ENCODE measurements around the gene BORA.

DNA sequence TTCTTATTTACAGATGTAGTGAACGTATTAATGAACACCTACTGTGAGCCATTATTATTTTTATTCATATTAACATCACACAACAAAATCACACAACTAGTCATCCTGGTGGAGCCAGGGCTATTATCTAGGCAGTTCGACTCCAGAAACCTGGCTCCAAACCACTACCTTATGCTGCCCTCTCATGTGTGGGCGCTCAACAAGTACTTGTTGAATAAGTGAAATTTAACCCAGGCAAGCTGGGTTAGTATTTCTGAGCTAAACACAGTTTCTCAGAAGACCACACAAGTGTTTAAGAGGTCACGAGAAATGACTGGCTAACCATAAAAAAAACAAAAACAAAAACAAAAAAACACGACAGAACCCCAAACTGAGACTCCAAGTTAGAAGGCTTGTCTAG is 33.9 kb upstream of the BORA start:
- no peak for TF ChIP-seq ZNF384 (IDR thresholded peaks at IDR 0.05; ENCODE audit: borderline replicate concordance, low read depth, low read length)
- TF ChIP-seq SP1 (IDR thresholded peaks at IDR 0.05; ENCODE audit: low read depth, low read length), result no peak
- TF ChIP-seq EP300 (IDR thresholded peaks at IDR 0.05; ENCODE audit: borderline replicate concordance in 1 of 2, control insufficient read depth in 1 of 2, low read depth in 2 of 2, low read length in 2 of 2), result no peak
- no peak for TF ChIP-seq PAX5 (IDR thresholded peaks at IDR 0.05; ENCODE audit: borderline replicate concordance, low read depth, low read length)
- TF ChIP-seq JUND (IDR thresholded peaks at IDR 0.05; ENCODE audit: low read depth, low read length), result no peak
